ENCODE results near the gene ARHGEF17.

ARHGEF17 gene

GRCh38 chr11:73333173-73333572 is 25.1 kb downstream of the ARHGEF17 start:
- no peak for DNase-seq (ENCODE audit: low spot score)

GRCh38 chr11:73333640-73334383 is 25.7 kb downstream of the ARHGEF17 start:
- no peak for DNase-seq (ENCODE audit: low spot score)

DNA sequence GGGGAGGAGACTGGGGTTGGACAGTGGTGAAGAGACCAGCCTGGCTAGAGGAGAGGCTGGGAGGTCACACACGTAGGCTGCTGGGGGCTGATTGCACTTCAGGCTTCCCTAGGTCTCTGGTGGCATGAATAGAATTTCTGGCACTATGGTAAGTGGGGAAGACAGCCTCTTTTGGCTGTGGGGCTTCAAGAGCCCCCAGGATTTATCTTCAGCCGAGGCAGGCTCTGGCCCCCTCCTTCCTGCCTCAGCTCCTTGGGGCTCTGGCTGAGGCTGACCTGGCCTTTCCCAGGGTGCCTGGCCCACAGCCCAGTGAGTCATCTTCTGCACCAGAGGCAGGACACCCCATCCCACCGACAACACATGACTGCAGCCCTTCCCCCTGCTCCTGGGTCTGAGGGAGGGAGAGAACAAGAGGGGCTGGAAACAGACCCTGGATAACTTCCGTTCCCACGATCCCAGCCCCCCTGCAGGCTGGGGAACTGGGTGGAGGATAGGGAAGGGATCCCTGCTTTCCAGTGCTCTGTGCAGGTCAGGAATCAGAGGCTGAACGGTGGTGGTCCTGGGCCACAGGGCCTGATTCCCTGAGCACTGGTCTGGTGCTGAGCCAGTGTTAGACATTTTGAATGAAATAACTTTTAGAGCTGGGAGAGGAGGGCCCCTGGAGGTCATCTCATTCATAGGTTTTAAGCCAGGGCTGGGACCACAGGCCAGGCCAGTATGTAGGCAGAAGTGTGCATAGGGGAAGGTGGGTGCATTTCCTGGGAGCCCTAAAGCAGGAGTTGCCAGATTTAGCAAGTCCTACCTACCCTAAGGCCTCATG is 26.5 kb downstream of the ARHGEF17 start:
- no peak for DNase-seq (ENCODE audit: low spot score)

- DNase-seq (ENCODE audit: low spot score): peak; percentile 76
These were observed 27.3 kb downstream of the ARHGEF17 start for GRCh38 chr11:73335204-73335923.

- no peak for DNase-seq (ENCODE audit: low spot score)
These were observed 29.8 kb downstream of the ARHGEF17 start for GRCh38 chr11:73337846-73338245.

DNA sequence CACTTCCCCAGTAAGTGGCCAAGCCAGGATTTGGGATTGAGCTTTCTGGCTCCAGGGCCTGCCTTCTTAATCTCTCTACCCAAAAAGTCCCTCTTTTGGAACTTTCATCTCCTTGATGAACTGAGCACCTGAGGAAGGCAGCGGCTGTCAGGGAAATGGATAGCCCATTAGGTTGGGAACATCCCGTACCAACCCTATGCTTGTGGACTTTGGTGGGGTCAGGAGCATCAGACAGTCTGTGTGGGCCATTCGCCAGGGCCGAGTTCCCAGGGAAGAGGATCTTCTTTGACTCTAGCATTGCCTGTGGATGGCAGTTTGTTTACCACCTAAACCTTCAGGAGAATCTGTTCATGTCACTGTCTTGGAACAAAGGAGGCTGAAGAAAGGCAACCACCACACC is 30.2 kb downstream of the ARHGEF17 start:
- DNase-seq (ENCODE audit: low spot score): no peak

DNA sequence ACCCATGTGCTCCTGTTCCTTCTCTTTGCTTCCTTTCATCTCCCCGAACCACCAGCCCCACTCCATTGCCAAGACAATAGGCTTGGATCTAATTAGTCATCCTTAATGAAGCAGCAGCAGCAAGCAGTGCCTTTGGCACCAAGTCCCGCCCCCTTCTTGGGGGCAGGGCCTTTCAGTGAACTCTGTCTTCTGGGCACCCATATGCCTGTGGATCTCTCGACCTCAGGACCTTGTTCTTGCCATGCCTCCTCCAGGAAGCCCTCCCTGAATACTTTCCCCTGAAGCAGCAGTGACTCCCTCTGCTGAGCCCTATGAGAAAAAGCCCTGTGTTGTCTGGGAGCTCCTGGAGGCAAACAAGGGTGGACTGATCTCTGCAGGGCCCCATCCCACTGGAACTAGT is 32.1 kb downstream of the ARHGEF17 start:
- DNase-seq (ENCODE audit: low spot score): no peak

GRCh38 chr11:73342633-73343032 is 34.6 kb downstream of the ARHGEF17 start:
- DNase-seq (ENCODE audit: low spot score): no peak

DNA sequence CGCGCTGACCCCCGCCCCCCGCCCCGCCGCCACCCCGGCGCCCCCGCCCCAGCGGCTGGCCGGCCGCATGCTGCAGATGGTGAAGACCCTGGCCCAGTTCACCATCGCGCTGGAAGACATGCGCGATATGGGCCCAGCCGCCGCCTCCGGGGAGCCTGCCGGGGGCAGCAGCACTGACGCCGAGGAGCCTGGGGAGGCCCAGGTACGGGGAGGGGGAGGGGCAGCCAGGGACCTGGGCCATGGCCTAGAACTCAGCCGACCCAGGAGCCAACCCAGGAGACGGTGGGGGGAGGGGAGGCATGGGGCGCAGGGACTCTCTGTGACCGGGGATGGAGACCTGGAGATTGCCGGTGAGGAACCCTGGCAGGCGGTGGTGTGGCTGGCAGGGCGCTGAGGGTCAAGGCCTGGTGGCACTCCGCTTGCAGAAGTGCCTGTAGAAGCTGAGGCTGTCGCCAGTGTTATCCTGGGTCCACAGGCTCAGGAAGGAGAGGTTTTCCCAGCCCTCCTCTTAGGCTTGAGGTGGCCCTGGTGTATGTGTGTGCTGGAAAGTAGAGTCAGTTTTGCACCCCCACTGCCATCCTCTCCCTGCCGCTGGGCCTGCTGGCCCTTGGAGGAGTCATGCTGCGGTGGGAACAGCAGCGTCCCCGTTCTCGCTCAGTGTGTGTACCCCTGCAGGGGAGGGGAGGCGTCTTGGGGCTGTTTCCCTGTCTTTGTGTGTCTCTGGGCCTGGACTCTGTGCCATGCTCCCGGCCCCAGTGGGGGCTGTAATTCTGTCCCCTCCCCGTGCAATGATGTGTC is 35.2 kb downstream of the ARHGEF17 start:
- DNase-seq (ENCODE audit: low spot score): no peak

DNA sequence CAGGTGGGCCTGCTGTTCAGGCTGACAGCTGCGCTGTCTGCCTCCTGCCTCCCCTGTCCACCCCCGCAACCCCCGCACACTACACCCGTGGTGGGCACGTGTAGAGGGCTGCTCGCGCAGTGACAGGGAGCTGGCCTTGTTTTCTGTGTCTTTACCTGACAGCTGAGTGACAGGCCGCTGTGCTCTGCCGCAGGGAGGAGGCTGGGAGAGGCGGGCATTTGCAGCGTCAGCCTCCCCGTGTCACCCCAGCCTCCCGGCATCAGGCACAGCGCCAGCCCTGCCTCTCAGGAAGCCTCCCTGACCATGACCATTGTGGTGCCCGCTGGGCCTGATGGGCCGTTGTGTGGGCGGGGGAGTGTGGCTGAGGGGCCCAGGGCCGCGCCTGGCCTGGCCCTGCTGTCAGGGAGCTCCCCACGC is 36.1 kb downstream of the ARHGEF17 start:
- DNase-seq (ENCODE audit: low spot score): no peak

GRCh38 chr11:73345481-73346160 is 37.5 kb downstream of the ARHGEF17 start:
- DNase-seq (ENCODE audit: low spot score): no peak

GRCh38 chr11:73346186-73346935 is 38.3 kb downstream of the ARHGEF17 start:
- no peak for DNase-seq (ENCODE audit: low spot score)

DNA sequence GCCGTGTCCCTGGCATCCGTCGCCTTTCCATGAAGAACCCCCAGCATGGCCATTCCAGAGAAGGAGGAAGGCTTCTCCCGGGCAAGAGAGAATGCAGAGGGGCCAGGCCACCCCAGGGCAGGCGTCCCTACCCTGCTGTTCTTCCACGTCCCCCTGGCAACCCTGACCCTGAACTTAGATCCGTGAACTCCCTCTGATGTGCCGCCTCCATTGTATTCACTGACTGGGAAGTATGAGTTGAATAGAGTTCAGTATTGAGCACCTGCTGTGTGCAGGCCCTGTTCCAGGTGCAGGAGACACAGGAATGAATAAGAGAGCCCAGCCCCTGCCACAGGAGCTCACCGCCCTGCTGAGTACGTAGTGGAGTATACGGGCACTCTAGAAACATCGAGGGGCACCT is 39.0 kb downstream of the ARHGEF17 start:
- DNase-seq (ENCODE audit: low spot score): no peak

GRCh38 chr11:73348838-73349237 is 40.8 kb downstream of the ARHGEF17 start:
- no peak for DNase-seq (ENCODE audit: low spot score)

- no peak for DNase-seq (ENCODE audit: low spot score)
These were observed 41.6 kb downstream of the ARHGEF17 start for GRCh38 chr11:73349633-73350032.

GRCh38 chr11:73350908-73351636 is 43.0 kb downstream of the ARHGEF17 start:
- peak; percentile 70 for DNase-seq (ENCODE audit: low spot score)

DNA sequence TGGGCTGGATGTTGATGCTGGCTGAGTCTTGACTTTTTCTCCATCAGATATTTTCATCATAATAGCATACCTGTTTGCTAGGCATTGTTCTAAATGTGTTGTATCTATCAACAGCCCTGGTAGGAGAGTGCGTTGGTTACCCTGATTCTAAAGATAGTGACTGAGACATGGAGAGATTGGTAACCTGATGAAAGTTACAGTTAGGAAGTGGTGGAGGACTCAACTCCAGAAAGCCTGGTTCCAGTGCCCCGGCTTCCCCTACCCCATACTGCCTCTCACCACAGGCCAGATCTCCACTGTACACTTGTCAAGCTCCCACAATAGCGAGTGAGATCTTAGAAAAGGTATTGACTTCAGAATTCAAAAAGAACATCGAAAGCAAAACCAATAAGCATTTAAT is 45.3 kb downstream of the ARHGEF17 start:
- DNase-seq (ENCODE audit: low spot score): no peak

- no peak for DNase-seq (ENCODE audit: low spot score)
These were observed 47.0 kb downstream of the ARHGEF17 start for GRCh38 chr11:73355109-73355508.

DNA sequence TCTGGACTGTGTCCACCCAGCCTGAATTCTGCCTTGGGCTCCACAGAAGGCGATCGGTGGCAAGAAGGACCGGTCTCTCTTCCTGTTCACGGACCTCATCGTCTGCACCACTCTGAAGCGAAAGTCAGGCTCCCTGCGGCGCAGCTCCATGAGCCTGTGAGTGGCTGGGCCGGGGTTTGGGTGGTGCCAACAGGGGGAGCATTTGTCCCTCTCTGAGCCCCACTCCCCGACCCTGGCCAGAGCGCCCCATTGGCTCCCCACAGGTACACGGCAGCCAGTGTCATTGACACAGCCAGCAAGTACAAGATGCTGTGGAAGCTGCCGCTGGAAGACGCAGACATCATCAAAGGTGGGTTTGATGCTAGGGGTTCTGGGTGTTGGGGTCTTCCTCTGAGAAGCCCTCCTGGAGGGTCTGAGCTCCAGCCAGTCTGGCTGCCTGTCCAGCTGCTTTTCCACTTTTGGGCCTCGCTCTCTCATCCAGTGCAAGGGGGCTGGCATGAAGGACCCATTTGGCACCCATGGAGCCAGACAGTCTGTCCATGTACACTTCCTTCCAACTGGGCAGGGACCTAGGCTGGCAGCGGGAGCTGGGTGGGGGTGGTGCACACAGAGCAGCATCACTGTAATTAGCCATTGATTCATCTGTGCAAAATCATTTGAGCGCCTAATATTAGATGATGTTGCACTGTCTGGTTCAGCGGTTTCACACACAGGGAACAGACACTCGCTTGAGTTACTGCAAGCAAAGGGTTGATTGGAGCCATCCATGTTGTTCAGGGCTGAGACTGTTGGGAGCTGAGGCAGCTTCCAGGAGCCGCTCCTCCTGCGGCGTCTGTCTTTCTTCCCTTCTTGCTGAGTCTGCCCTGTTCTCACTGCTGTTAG is 49.1 kb downstream of the ARHGEF17 start:
- DNase-seq (ENCODE audit: low spot score): no peak
